HepG2 (cell line): ENCODE results near the gene DUSP7. TPM values are rescaled to one million over a fixed set of nuclear protein-coding genes. Genes with fewer than 3 reads are reported as not detected.

ENCODE experiments used
- ATAC-seq: fragments of 200-7000 bp; cut with Tn5 transposase; 3 replicates; pipeline ENCODE4 v1.9.1; 2020; ENCODE audit warnings: mild to moderate bottlenecking, moderate library complexity
- BruUV-seq: library from RNA; stranded (reverse); fragments of 400-500 nt; replicated peaks from 2 replicates; lab custom pipeline; 2021; lab: Mats Ljungman, UMichigan
- CTCF ChIA-PET: fragments of 300-600 bp; formaldehyde crosslinking; extraction: SDS; loops from one replicate; lab custom pipeline; 2021; ENCODE audit warnings: low total read pairs, inconsistent platforms, low intra/inter-chr PET ratio; lab: Yijun Ruan, JAX
- POLR2A ChIA-PET: fragments of 350-600 bp; sonication (Branson Sonifier 250); formaldehyde crosslinking; loops from one replicate; lab custom pipeline; 2020; ENCODE audit warnings: antibody characterized with exemption, inconsistent platforms; lab: Yijun Ruan, JAX
- DNase-seq: peaks from one replicate; pipeline ENCODE4 v3.0.0-alpha.2; 2015; ENCODE audit warnings: low spot score
- FAIRE-seq: peaks from 3 replicates; lab custom pipeline; 2011; peaks lifted over from hg19 to GRCh38; lab: Jason Lieb, UNC
- H2AFZ ChIP-seq: one replicate; pipeline ENCODE4 v1.6.1; 2011; ENCODE audit warnings: low read length, inconsistent platforms
- H3K27ac ChIP-seq: fragments of 300-600 bp; 3 replicates; pipeline ENCODE4 v1.8.0; 2011; ENCODE audit warnings: mixed run types, mild to moderate bottlenecking, mixed read lengths, low read length, inconsistent platforms; ENCODE audit not compliant: insufficient read depth; ENCODE audit errors: extremely low read length
- H3K27me3 ChIP-seq, 2 experiments: fragments of 200-600 bp in 1 of 2; 2 replicates in 1 of 2; 3 replicates in 1 of 2; pipeline versions ENCODE4 v1.6.0 to v1.8.0; 2011; ENCODE audit warnings: low read length in 2 of 2, mild to moderate bottlenecking in 2 of 2, moderate library complexity in 2 of 2, inconsistent platforms in 1 of 2; ENCODE audit not compliant: insufficient read depth in 2 of 2, control insufficient read depth in 1 of 2
- H3K36me3 ChIP-seq, 2 experiments: fragments of 200-600 bp in 1 of 2; replicated peaks in 1 of 2; 2 replicates in 1 of 2; 3 replicates in 1 of 2; pipeline versions ENCODE4 v1.5.1 to v1.8.0; 2011; ENCODE audit warnings: low read length in 2 of 2, inconsistent platforms in 1 of 2; ENCODE audit not compliant: insufficient read depth in 2 of 2, control insufficient read depth in 1 of 2
- H3K4me1 ChIP-seq: 2 replicates; pipeline ENCODE4 v1.5.1; 2012; ENCODE audit warnings: low read length, inconsistent platforms; ENCODE audit not compliant: insufficient read depth
- H3K4me2 ChIP-seq: 2 replicates; pipeline ENCODE4 v1.6.0; 2011; ENCODE audit warnings: low read depth, low read length, inconsistent platforms
- H3K4me3 ChIP-seq, 3 experiments: fragments of 200-600 bp in 1 of 3; sonication (generic), shearing (Covaris generic) in 1 of 3; replicated peaks in 1 of 3; 2 replicates each; pipeline ENCODE4 v1.5.1; 2011 to 2016; ENCODE audit warnings: low read length in 3 of 3, inconsistent platforms in 2 of 3, low read depth in 2 of 3, mild to moderate bottlenecking in 2 of 3, control low read depth in 1 of 3, mixed read lengths in 1 of 3; ENCODE audit not compliant: insufficient read depth in 1 of 3
- H3K79me2 ChIP-seq: one replicate; pipeline ENCODE4 v1.6.1; 2011; ENCODE audit warnings: low read length, inconsistent platforms; ENCODE audit not compliant: insufficient read depth
- H3K9ac ChIP-seq: 2 replicates; pipeline ENCODE4 v1.6.0; 2011; ENCODE audit warnings: mild to moderate bottlenecking, low read depth, low read length, inconsistent platforms; ENCODE audit not compliant: insufficient read depth
- H3K9me3 ChIP-seq: 2 replicates; pipeline ENCODE4 v1.5.1; 2012; ENCODE audit warnings: mild to moderate bottlenecking, low read length
- H4K20me1 ChIP-seq: 2 replicates; pipeline ENCODE4 v1.6.0; 2011; ENCODE audit warnings: inconsistent platforms, mild to moderate bottlenecking, low read length, moderate library complexity; ENCODE audit not compliant: insufficient read depth
- CBX2 ChIP-seq, 2 experiments: fragments of 200-600 bp in 1 of 2; sonication (generic); formaldehyde crosslinking in 1 of 2; IDR thresholded peaks; 2 replicates each; pipeline versions ENCODE4 v1.7.0 to v1.8.1; 2018 to 2022; ENCODE audit warnings: low read depth in 2 of 2, low read length in 1 of 2, mild to moderate bottlenecking in 1 of 2, missing genetic modification reagents in 1 of 2
- HOXA3 ChIP-seq: sonication (generic); formaldehyde crosslinking; IDR thresholded peaks from 2 replicates; pipeline ENCODE4 v1.5.0; 2020; ENCODE audit warnings: missing genetic modification reagents
- HOXA9 ChIP-seq: sonication (generic); formaldehyde crosslinking; IDR thresholded peaks from 2 replicates; pipeline ENCODE4 v1.8.1; 2022; ENCODE audit warnings: missing genetic modification reagents, mild to moderate bottlenecking, moderate library complexity, borderline replicate concordance
- MATR3 ChIP-seq: sonication (generic); formaldehyde crosslinking; IDR thresholded peaks from 2 replicates; pipeline ENCODE4 v1.4.0; 2020; ENCODE audit warnings: missing genetic modification reagents
- MEIS1 ChIP-seq: sonication (generic); formaldehyde crosslinking; IDR thresholded peaks from 2 replicates; pipeline ENCODE4 v1.9.0; 2021; ENCODE audit warnings: mild to moderate bottlenecking, missing genetic modification reagents, moderate library complexity, borderline replicate concordance
- MLXIP ChIP-seq: sonication (generic); formaldehyde crosslinking; IDR thresholded peaks from 2 replicates; pipeline ENCODE4 v1.9.0; 2021; ENCODE audit warnings: missing genetic modification reagents, borderline replicate concordance
- RFX3 ChIP-seq: IDR thresholded peaks from 2 replicates; pipeline ENCODE4 v1.6.1; 2016; ENCODE audit warnings: missing biosample characterization, missing genetic modification reagents
- SMARCE1 ChIP-seq: fragments of 450-650 bp; IDR thresholded peaks from 2 replicates; pipeline ENCODE4 v1.6.1; 2017; ENCODE audit warnings: borderline replicate concordance
- SP1 ChIP-seq, 2 experiments: fragments of 450-650 bp in 1 of 2; sonication (generic) in 1 of 2; formaldehyde crosslinking in 1 of 2; IDR thresholded peaks; 2 replicates each; pipeline versions ENCODE4 v1.4.0 to v1.6.1; 2016 to 2020; ENCODE audit warnings: missing genetic modification reagents in 1 of 2
- YEATS2 ChIP-seq: sonication (generic); formaldehyde crosslinking; IDR thresholded peaks from 2 replicates; pipeline ENCODE4 v1.4.0; 2020; ENCODE audit warnings: missing genetic modification reagents, borderline replicate concordance
- ZNF10 ChIP-seq: sonication (generic); formaldehyde crosslinking; IDR thresholded peaks from 2 replicates; pipeline ENCODE4 v1.4.0; 2020; ENCODE audit warnings: mild to moderate bottlenecking, low read depth, missing genetic modification reagents, borderline replicate concordance
- ZNF180 ChIP-seq: sonication (generic); formaldehyde crosslinking; IDR thresholded peaks from 2 replicates; pipeline ENCODE4 v1.4.0; 2020; ENCODE audit warnings: low read depth, missing genetic modification reagents, borderline replicate concordance
- ZNF501 ChIP-seq: sonication (generic); formaldehyde crosslinking; IDR thresholded peaks from 2 replicates; pipeline ENCODE4 v1.5.1; 2020; ENCODE audit warnings: mild to moderate bottlenecking, moderate library complexity, missing genetic modification reagents
- ZNF740 ChIP-seq: sonication (generic); formaldehyde crosslinking; IDR thresholded peaks from 2 replicates; pipeline ENCODE4 v1.4.0; 2020; ENCODE audit warnings: missing genetic modification reagents
- WGBS: methylation state at CpG from one replicate; pipeline ENCODE4 v1.1.6; 2017; ENCODE audit warnings: low lambda C conversion rate; 5-methylcytosine and 5-hydroxymethylcytosine counted together
- in situ Hi-C: cut with HindIII; loops from 2 replicates; pipeline ENCODE4 v1.10.0; 2017; ENCODE audit warnings: low pct_unique_long_range_greater_than_20kb; ENCODE audit not compliant: extremely low pct_ligation_motif_present
- intact Hi-C: fragments of 100-400 bp; cut with micrococcal nuclease; formaldehyde crosslinking; loops from one replicate; pipeline ENCODE4 v1.10.0; 2022; ENCODE audit not compliant: unreplicated experiment
- polyA plus RNA-seq, 8 experiments: library from polyadenylated mRNA; depleted of rRNA in 3 of 8; stranded (reverse) in 7 of 8; unstranded in 1 of 8; fragments of >200 nt; fragmentation: Illumina TruSeq in 4 of 8; extraction: Trizol in 4 of 8; gene quantifications; 2 replicates each; pipeline versions ENCODE4 v1.2.1 to v1.2.3, GENCODE V29; 2011 to 2016; ENCODE audit warnings: low read depth in 4 of 8, missing spikeins in 1 of 8, mixed read lengths in 1 of 8; ENCODE audit not compliant: insufficient read depth in 1 of 8
- total RNA-seq, 5 experiments: library from RNA; depleted of rRNA; stranded (reverse); fragments of >200 nt; fragmentation: Illumina TruSeq; extraction: Trizol; gene quantifications; 2 replicates each; pipeline ENCODE4 v1.2.3, GENCODE V29; 2016; ENCODE audit warnings: low read depth in 1 of 5
- TF ChIP-seq, protein P1 (sequence below): sonication (generic); formaldehyde crosslinking; IDR thresholded peaks from 2 replicates; pipeline ENCODE4 v1.5.1; 2020; ENCODE audit warnings: mild to moderate bottlenecking, missing genetic modification reagents, borderline replicate concordance

The DUSP7 gene
- total and polyA plus RNA-seq, 2 of the 13 experiments (the other 11 are each of a cell fraction or from before 2014, with no cell fraction given) = 6.6 to 8.8 TPM

GRCh38 chr3:52067526-52067925 lies 11.2 kb upstream of the DUSP7 start:
- Histone ChIP-seq H3K4me3 (no peak overlapping the region), H3K9me3 (no peaks in the 10 kb centered on the region), H3K9ac (no peak overlapping the region), H3K4me2 (no peak overlapping the region), H3K27me3 (peaks cover 6 to 30% of the 10 kb centered on the region in 2 experiments), H3K79me2 (no peaks in the 10 kb centered on the region), H2AFZ (no peak overlapping the region), H3K27ac (no peak overlapping the region), H3K4me1 (peaks cover 24% of the 10 kb centered on the region), H4K20me1 (no peaks in the 10 kb centered on the region), H3K36me3 (no peaks in the 10 kb centered on the region)
- 84% methylated on average over 4 of the region's 4 CpGs for WGBS
- no TSS peak for BruUV-seq
- no peak for FAIRE-seq
- ChIA-PET POLR2A (interaction anchor here (1.7 kb wide), 1 partner anchor 10 kb away, joined by 6 read pairs; no protein-coding TSS in a partner anchor), CTCF (no interaction called here)
- ATAC-seq = no peak
- intact Hi-C loops (no loop called here), in situ Hi-C loops (no loop called here)
- TF ChIP-seq SMARCE1 (no peak), ZNF740 (CRISPR knock-in tag) (no peak), RFX3 (CRISPR knock-in tag) (no peak), SP1 (IDR thresholded peaks at IDR 0.05) (no peak), SP1 (CRISPR knock-in tag; IDR thresholded peaks at IDR 0.05) (no peak), MEIS1 (no peak), ZNF10 (CRISPR knock-in tag) (no peak), MLXIP (no peak), HOXA3 (no peak), ZNF180 (CRISPR knock-in tag) (no peak), MATR3 (CRISPR knock-in tag) (no peak), CBX2 (IDR thresholded peaks at IDR 0.05; ENCODE audit: low read depth, low read length) (no peak), CBX2 (CRISPR knock-in tag; IDR thresholded peaks at IDR 0.05; ENCODE audit: low read depth) (no peak), YEATS2 (CRISPR knock-in tag) (no peak), ZNF501 (no peak), HOXA9 (CRISPR knock-in tag) (no peak)
- TF ChIP-seq, protein P1, sequence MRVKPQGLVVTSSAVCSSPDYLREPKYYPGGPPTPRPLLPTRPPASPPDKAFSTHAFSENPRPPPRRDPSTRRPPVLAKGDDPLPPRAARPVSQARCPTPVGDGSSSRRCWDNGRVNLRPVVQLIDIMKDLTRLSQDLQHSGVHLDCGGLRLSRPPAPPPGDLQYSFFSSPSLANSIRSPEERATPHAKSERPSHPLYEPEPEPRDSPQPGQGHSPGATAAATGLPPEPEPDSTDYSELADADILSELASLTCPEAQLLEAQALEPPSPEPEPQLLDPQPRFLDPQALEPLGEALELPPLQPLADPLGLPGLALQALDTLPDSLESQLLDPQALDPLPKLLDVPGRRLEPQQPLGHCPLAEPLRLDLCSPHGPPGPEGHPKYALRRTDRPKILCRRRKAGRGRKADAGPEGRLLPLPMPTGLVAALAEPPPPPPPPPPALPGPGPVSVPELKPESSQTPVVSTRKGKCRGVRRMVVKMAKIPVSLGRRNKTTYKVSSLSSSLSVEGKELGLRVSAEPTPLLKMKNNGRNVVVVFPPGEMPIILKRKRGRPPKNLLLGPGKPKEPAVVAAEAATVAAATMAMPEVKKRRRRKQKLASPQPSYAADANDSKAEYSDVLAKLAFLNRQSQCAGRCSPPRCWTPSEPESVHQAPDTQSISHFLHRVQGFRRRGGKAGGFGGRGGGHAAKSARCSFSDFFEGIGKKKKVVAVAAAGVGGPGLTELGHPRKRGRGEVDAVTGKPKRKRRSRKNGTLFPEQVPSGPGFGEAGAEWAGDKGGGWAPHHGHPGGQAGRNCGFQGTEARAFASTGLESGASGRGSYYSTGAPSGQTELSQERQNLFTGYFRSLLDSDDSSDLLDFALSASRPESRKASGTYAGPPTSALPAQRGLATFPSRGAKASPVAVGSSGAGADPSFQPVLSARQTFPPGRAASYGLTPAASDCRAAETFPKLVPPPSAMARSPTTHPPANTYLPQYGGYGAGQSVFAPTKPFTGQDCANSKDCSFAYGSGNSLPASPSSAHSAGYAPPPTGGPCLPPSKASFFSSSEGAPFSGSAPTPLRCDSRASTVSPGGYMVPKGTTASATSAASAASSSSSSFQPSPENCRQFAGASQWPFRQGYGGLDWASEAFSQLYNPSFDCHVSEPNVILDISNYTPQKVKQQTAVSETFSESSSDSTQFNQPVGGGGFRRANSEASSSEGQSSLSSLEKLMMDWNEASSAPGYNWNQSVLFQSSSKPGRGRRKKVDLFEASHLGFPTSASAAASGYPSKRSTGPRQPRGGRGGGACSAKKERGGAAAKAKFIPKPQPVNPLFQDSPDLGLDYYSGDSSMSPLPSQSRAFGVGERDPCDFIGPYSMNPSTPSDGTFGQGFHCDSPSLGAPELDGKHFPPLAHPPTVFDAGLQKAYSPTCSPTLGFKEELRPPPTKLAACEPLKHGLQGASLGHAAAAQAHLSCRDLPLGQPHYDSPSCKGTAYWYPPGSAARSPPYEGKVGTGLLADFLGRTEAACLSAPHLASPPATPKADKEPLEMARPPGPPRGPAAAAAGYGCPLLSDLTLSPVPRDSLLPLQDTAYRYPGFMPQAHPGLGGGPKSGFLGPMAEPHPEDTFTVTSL (CRISPR knock-in tag) = no peak
- no peak for DNase-seq
